T1000 (cell line): ENCODE measurements around the gene OSTM1.
"Not testable (repeated sequence)": the region's sequence is repeated elsewhere in the genome, so short reads cannot be mapped to it uniquely, and the experiment has no call there.

ENCODE experiments used
- DNase-seq: peaks from one replicate; lab custom pipeline; 2025; ENCODE audit warnings: mixed read lengths; lab: John Stamatoyannopoulos, UW

OSTM1 gene

DNA sequence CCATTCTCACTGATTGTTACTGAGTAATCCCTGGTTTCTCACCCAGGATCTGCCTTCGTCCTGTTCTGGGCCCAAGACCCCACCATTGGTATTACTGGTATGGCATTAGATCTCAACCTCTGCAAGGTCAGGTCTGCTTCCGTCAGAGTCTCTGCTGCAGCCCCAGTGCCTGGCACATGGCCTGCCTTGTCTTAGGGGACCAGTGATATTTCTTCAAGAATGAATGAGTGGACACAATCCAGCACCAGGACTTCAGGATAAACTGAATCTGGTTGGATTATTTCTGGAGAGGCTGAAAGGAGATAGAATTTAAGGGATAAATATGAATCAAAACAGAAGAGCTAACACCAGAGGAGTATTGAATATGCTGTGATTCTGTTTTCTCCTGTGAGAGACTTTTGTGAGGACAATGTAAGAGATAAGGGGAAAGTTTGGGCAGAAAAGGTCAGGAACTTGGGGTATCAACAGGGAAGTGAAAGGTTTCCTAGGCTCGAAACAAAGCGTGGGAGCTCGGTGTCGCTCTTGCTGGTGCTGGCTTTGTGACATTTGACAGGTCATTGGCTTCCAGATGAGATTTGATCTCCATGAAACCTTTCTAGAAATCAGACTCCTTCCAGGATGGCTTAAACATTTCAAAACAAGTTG, 53.9 kb downstream of the OSTM1 start:
- no peak for DNase-seq

DNA sequence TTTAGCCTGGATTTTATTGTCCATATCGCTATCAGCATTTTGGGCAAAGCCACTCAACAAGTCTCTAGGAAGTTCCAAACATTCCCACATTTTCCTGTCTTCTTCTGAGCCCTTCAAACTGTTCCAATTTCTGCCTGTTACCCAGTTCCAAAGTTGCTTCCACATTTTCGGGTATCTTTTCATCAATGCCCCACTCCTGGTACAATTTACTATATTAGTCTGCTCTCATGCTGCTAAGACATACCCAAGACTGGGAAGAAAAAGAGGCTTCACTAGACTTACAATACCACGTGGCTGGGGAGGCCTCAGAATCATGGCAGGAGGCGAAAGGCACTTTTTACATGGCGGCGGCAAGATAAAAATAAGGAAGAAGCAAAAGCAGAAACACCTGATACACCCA, 58.3 kb downstream of the OSTM1 start:
- not testable (repeated sequence) for DNase-seq

DNA sequence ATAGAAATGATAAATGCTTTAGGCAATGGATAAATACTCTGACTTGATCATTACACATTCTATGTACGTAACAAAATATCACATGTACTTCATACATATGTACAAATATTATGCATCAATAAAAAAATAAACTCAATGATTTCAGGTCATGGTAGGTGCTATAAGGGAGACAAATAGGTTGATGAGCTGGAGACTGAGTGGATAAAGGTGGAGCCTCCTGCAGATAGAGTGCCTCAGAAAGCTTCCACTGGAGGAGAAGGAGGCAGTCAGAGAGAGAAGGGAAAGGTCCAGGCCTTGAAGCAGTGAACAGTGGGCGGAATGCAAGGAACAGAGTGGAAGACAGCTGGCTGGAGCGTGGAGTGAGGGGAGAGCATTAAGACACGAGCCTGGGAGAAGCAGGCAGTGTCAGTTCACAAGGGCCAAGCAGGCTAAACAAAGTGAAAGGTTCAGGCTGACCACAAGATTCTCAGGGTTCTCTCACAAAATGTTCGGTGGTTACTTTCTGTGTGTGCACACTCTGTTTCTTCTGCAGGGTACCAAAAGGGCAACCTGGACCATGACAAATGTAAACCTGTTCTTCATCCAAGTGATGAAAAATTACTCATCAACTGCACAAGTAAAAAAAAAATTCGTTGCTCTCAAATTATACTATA, 60.6 kb downstream of the OSTM1 start:
- DNase-seq: no peak

DNA sequence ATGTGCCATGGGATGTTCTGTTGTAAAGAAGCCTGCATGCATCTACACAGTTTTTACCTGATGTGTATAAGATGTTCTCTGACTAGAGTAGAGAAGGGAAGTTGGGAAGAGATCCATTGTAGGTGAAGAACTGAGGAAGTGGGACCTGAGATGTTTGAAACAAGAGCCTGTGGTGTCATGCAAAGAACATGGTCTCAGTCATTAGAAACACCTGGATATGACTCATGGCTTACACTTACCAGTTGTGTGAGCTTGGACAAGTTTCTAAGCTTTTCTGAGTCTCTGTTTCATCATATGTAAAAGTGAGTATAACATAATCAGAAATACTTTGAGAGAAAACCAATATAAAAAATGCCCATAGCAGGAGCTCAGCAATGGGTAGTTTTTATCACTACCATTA, 64.6 kb downstream of the OSTM1 start:
- no peak for DNase-seq

DNA sequence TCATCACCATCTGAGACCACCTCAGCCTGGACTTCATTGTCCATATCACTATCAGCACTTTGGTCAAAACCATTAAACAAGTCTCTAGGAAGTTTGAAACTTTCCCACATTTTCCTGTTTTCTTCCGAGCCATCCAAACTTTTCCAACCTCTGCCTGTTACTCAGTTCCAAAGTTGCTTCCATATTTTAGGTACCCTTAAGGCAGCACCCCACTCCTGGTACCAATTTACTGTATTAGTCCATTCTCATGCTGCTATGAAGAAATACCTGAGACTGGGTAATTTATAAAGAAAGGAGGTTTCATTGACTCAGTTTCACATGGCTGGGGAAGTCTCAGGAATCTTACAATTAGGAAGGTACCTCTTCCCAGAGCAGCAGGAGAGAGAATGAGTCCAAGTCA, 65.3 kb downstream of the OSTM1 start:
- DNase-seq: not testable (repeated sequence)

DNA sequence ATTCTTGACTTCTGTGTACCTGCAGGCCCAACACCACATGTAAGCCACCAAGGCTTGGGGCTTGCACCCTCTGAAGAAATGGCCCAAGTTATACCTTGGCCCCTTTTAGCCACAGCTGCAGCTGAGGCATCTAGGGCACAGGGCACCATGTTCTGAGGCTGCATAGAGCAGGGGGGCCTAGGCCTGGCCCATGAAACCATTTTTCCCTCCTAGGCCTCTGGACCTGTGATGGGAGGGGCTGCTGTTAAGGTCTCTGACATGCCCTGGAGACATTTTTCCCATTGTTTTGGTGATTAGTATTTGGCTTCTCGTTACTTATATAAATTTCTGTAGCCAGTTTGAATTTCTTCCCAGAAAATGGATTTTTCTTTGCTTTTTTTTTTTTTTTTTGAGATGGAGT, 66.2 kb downstream of the OSTM1 start:
- DNase-seq: no peak

DNA sequence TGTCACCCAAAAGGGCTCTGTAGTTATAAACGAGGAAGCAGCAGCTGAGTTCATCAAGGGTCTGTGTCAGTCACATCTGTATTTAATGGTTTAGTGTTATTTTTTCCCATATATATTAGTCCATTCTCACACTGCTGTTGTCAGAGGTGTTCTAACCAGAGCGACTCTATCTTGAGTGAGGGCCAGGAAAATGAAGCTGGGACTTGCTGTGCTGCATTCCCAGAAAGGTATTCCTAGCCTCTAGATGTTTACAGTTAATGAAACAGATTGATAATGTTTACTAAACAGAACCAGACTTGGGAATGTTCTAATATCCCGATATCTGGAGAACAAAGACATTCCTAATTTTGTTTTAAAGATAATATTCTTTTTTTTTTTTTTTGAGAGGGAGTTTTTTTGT, 68.6 kb downstream of the OSTM1 start:
- no peak for DNase-seq

DNA sequence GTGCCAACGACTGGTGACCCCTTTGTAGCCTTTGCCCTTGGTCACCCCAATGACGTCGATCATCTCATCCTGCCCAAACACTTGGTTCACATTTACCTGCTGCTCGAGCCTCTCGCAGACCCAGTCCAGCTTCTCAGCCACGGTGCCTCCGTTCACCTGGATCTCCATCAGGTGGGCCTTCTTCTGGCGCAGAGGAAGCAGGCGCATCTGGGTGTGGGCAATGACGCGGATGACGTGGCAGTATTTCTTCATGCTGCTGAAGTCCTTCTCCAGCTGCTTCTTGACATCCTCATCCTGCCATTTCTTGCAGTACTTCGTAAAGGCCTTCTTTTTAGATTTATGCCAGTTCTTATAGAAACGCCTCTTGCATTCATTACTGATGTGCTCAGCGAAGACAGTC, 69.7 kb downstream of the OSTM1 start:
- no peak for DNase-seq

DNA sequence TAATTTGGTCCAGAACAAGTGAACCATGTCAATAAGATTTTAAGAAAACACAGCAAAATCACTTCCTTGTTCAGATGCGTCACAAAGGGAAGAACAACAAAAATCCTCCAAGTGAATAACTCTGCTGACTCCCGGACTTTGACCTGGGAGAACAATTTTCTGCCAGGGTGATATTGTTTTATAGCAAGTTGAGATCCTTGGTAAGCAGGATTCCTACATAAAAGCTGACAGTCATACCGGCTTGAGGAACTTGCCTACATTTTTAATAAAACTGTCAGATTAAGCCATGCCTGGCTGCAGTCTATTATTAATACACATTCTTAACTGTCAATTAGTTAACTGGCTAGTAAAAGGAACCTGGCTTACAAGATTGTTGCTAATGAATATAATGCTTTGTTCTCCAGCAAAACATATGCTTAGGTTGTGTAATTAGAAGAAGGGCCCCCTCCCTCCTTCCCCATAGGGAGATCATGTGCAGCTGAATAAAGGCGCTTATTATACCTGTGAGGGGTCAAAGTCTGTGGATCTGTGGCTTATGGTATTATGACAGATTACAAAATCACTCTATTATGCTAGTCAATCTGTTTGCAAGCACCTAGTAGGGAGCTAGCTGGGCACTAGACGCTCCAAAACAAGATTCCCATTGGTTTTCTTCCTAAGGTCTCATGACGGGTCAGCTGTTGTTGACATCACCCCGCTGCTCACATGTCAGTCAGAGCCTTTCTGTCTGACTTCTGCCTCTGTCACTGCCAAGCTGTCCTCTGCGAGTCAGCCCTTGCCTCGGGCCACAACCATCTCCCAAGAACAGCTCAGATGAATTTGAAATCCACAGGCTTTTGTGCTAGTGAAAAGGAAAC, 71.9 kb downstream of the OSTM1 start:
- no peak for DNase-seq

DNA sequence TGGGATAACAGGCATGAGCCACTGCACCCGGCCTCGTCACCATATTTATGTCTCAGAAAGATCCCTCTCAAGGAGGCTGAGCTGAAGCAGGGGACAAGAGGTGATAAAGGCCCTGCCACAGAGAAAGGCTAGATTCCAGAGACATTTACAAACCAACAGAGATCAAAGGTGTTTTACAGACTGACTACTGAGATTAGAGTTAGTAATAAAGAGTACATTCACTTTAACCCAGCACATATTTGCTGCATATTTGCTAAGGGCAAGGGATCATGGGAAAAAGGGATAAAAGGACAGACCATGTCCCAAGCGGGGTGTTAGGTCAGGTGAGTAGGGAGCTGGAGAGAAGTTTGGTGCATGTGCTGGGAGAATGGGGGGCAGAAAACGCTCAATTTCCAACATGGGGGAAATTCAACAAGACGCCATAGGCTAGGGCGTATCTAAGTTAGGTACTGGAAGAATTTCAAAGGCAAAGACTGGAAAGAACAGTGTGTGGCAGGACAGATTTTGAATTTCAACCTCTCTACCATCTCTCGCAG, 72.8 kb downstream of the OSTM1 start:
- no peak for DNase-seq

DNA sequence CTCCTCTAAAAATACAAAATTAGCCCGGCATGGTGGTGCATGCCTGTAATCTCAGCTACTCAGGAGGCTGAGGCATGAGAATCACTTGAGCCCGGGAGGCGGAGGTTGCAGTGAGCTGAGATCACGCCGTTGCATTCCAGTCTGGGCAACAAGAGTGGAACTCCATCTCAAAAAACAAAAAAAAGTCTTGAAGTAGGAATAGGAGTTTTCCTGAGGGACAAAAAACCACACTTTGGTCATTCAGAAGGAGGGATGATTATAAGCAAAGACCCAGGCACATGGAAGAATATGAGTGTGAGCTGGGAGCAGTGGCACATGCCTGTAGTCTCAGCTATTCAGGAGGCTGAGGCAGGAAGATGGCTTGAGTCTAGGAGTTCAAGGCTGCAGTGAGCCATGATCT, 74.3 kb downstream of the OSTM1 start:
- DNase-seq: not testable (repeated sequence)

DNA sequence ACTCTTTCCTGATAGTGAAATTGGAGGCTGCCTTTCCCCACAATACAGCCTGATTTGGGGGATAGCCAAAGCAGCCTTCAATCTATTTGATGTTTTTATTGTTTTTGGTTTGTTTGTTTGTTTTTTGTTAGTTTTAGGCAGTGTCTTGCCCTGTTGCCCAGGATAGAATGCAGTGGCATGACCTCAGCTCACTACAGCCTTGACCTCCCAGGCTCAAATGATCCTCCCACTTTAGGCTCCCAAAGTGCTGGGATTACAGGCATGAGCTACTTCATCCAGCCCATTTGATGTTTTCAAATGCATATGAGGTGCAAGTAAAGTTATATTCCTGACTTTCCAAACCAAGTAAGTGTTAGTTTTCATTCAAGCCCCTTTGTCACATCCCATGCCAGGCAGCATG, 75.2 kb downstream of the OSTM1 start:
- no peak for DNase-seq

DNA sequence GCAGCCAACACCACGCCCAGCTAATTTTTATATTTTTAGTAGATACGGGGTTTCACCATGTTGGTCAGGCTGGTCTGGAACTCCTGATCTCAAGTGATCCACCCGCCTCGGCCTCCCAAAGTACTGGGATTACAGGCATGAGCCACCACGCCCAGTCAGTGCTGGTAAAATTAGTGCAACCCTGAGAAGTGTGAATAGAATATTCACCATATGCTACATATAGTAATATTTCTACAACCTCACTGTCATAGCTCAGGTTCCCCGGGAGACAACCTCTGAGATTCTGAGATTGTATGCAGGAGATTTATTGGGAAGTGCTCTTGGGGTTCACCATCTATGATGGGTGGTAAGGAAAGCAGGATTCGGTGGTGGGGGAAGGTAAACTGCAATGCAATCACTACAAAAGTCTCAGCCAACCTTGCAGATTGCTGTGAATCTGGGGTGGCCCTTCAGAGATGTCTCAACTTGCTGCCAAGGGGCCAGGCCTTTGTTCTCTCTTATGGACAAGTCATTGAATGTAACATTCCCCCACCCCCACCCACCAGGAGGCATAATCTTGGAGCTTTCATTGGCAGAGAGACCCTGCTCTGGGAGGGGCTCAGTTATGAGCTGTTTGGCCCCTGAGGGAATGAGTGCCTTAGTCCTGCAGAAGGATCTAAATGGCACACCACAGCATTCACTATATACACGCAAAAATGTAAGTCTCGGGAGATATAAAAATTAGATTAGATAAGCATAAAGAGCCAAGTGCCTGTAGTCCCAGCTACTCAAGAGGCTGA, 82.6 kb downstream of the OSTM1 start:
- DNase-seq: no peak
